Right ventricle myocardium inferior (tissue), 1 donor: ENCODE measurements around the gene MRAS. TPM values are rescaled to one million over a fixed set of nuclear protein-coding genes. Genes with fewer than 3 reads are reported as not detected.
"Not testable (repeated sequence)": the region's sequence is repeated elsewhere in the genome, so short reads cannot be mapped to it uniquely, and the experiment has no call there.

ENCODE experiments used
- ATAC-seq: fragments of 200-7000 bp; cut with Tn5 transposase; one replicate; pipeline ENCODE4 v1.9.1; 2020; ENCODE audit warnings: mild to moderate bottlenecking, moderate library complexity
- DNase-seq: peaks from one replicate; pipeline ENCODE4 v3.0.0; 2021; ENCODE audit errors: missing footprints
- intact Hi-C: fragments of 100-400 bp; cut with DNase I; formaldehyde crosslinking; loops from one replicate; pipeline ENCODE4 v1.11.0; 2022
- total RNA-seq: library from RNA; stranded (reverse); fragmentation: NEBNext Ultra II Directional; extraction: Animal tissue kit (Norgen Biotek cat#: 25700); gene quantifications from one replicate; pipeline ENCODE4 v1.2.1, GENCODE V29; 2021
- donor health status: DM: no; HTN: yes; CAD: no; lungs with severe emphysema.

The MRAS gene
- total RNA-seq, 1 donor from 2014 or later = 396 TPM

DNA sequence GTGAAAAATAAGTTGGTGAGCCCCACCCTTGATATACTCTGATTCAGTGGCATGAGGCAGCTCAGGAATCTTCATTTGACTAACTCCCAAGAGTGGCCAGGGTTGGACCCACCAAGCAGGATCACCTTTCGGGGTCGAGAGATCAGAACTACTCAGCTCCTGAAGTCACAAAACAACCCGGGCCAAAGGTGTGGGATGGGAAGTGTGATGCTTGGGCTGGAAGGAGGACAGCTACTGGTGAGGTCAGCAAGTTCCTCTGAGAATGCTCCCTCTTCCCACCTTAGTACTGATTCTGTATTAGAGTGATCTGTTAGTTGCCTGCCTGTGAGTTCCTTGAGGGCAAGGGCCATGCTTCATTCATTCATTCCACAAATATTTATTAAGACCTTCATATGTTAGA is 101.1 kb downstream of the MRAS start:
- ATAC-seq (no peak), DNase-seq (no peak)
- intact Hi-C loops = no loop called here

DNA sequence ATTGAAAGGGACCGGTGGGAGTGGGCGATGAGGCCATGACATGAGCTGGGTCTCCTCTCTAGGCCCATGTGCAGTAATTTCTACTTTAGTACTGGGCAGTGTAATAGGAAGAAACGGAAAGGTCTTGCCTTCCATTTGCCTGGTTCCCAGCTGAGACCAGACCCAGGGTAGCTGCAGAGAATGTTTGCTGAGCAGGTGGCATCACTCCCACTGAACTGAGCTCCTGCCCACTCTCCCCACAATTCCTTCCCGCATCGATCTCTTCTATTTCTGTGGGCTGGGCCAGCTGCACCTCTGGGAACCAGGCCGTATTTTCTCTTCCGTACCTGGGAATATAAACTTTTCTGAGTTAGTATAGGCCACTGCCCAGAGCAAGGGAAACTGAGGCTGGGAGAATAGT is 101.8 kb downstream of the MRAS start:
- DNase-seq (no peak), ATAC-seq (no peak)
- intact Hi-C loops = no loop called here

- no peak for ATAC-seq
- intact Hi-C loops = no loop called here
- DNase-seq = no peak
Observed at GRCh38 chr3:138450704-138451424, 102.5 kb downstream of the MRAS start.

GRCh38 chr3:138451595-138452162 is 103.3 kb downstream of the MRAS start:
- DNase-seq = no peak
- ATAC-seq = no peak
- intact Hi-C loops = no loop called here

- ATAC-seq = no peak
- intact Hi-C loops = no loop called here
- DNase-seq = no peak
Observed at GRCh38 chr3:138452436-138452835, 104.1 kb downstream of the MRAS start.

DNA sequence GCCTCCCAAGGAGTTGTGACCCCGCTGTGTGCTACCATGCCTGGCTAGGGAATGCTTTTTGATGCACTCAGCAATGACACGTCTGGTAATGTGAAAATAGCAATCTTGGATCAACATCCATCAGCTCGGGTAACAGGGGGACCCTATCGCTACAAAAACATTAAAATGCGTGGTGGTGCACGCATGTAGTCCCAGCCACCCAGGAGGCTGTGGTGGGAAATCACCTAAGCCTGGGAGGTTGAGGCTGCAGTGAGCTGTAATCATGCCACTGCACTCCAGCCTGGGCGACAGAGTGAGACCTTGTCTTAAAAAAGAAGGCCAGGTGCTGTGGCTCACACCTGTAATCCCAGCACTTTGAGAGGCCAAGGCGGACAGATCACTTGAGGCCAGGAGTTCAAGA is 105.6 kb downstream of the MRAS start:
- ATAC-seq, DNase-seq, intact Hi-C loops: not testable (repeated sequence)

Other genes starting within 250 kb of the MRAS start
- gene DZIP1L, start 233.0 kb upstream of the MRAS start, total RNA-seq = 3.8 TPM
- not detected for gene A4GNT, start 216.2 kb upstream of the MRAS start, total RNA-seq
- 7.1 TPM for gene DBR1, start 173.7 kb upstream of the MRAS start, total RNA-seq
- gene ARMC8, start 161.3 kb upstream of the MRAS start, total RNA-seq = 25.4 TPM
- gene NME9, start 18.7 kb upstream of the MRAS start, total RNA-seq = not detected
- gene ESYT3, start 86.0 kb downstream of the MRAS start, total RNA-seq = 1.4 TPM
- 21.6 TPM for gene CEP70, start 245.7 kb downstream of the MRAS start, total RNA-seq